Prostate gland (tissue), 2 donors: Measurements from ENCODE around the gene TVP23B. TPM values are rescaled to one million over a fixed set of nuclear protein-coding genes. Genes with fewer than 3 reads are reported as not detected.
"Not testable (repeated sequence)": the region's sequence is repeated elsewhere in the genome, so short reads cannot be mapped to it uniquely, and the experiment has no call there.

ENCODE experiments used
- DNase-seq: peaks from one replicate; pipeline ENCODE4 v3.0.0-alpha.2; 2019; ENCODE audit warnings: low spot score
- H3K27ac ChIP-seq, 2 donors: fragments of 200-600 bp; sonication (generic); 2 replicates each; pipeline ENCODE4 v1.5.1; 2017 to 2019
- H3K27me3 ChIP-seq: fragments of 200-600 bp; sonication (generic); replicated peaks from 2 replicates; pipeline ENCODE4 v1.5.1; 2019; ENCODE audit not compliant: insufficient read depth
- H3K36me3 ChIP-seq, 2 donors: fragments of 200-600 bp; sonication (generic); 1 replicate in 1 of 2; 2 replicates in 1 of 2; pipeline versions ENCODE4 v1.5.1 to v1.8.1; 2017 to 2019
- H3K4me1 ChIP-seq: fragments of 200-600 bp; sonication (generic); replicated peaks from 2 replicates; pipeline ENCODE4 v1.5.1; 2019
- H3K4me3 ChIP-seq, 2 donors: fragments of 200-600 bp; sonication (generic); 2 replicates each; pipeline ENCODE4 v1.5.1; 2017 to 2019
- H3K9me3 ChIP-seq: fragments of 200-600 bp; sonication (generic); 2 replicates; pipeline ENCODE4 v1.5.1; 2017
- POLR2A ChIP-seq: fragments of 450-650 bp; IDR thresholded peaks from one replicate; pipeline ENCODE4 v1.6.1; 2016; ENCODE audit warnings: antibody characterized with exemption, mild to moderate bottlenecking
- POLR2AphosphoS5 ChIP-seq: sonication (generic); formaldehyde crosslinking; IDR thresholded peaks from one replicate; pipeline ENCODE4 v1.6.1; 2017; ENCODE audit warnings: antibody characterized with exemption
- WGBS: methylation state at CpG from one replicate; pipeline ENCODE4 v1.1.5; 2018; 5-methylcytosine and 5-hydroxymethylcytosine counted together
- intact Hi-C: fragments of 100-400 bp; cut with DNase I; formaldehyde crosslinking; loops from one replicate; pipeline ENCODE4 v1.14.2; 2022
- total RNA-seq, 2 donors: library from RNA; depleted of rRNA; stranded (reverse); fragments of >200 nt; gene quantifications; one replicate each; pipeline ENCODE4 v1.1.0, GENCODE V29; 2016
- TF ChIP-seq, protein P1 (sequence below), 4 experiments: fragments of 200-600 bp in 2 of 4; fragments of 450-650 bp in 2 of 4; sonication (generic) in 2 of 4; IDR thresholded peaks; 1 replicate in 3 of 4; 2 replicates in 1 of 4; pipeline ENCODE4 v1.5.1; 2016 to 2019; ENCODE audit warnings: antibody characterized with exemption in 4 of 4, mild to moderate bottlenecking in 2 of 4, moderate library complexity in 2 of 4

TVP23B gene
- total RNA-seq, 2 donors from 2014 or later: 39.8 to 43.7 TPM

- H3K27me3 ChIP-seq, H3K36me3 ChIP-seq, H3K4me3 ChIP-seq, H3K9me3 ChIP-seq, intact Hi-C loops, H3K4me1 ChIP-seq, DNase-seq, H3K27ac ChIP-seq: not testable (repeated sequence)
Measured at GRCh38 chr17:18796887-18797286, 15.9 kb downstream of the TVP23B start.

DNA sequence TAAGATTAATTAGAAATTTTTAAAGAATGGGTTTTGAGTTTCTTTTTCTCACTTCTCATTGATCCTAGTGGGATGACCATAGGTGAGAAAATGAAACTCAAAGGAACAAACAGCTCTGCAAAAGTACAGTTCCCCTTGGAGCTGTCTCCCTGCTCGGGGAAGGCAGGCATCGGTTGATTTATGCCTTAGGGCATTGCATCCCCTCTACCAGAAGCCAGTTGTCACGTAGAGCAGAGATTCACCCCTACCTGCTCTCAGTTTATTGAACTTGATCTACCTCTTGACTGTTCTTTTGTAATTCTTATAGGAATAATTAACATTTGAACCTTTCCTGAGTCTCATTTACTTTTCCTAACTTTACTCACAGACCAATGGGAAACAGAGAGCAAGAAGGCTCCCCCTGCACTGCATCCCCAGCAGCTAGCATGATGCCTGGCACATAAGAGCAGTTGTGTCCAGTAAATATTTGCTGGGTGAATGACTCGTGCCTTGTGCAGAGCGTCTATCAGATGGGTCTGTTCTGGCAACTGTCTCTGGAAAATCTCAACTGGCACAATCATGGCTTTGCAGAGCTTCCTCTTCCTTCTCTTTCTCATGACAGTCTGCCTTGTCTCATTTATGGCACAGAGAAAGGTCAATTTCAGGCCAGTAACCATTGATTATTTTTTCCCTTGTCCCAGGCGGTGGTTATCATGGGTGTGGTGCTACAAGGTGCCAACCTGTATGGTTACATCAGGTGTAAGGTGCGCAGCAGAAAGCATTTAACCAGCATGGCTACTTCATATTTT is 22.7 kb downstream of the TVP23B start:
- intact Hi-C loops, DNase-seq, H3K27me3 ChIP-seq, H3K4me1 ChIP-seq, H3K4me3 ChIP-seq, H3K9me3 ChIP-seq, H3K36me3 ChIP-seq, H3K27ac ChIP-seq: not testable (repeated sequence)
- WGBS: 68% methylated on average over 7 of the region's 7 CpGs

DNA sequence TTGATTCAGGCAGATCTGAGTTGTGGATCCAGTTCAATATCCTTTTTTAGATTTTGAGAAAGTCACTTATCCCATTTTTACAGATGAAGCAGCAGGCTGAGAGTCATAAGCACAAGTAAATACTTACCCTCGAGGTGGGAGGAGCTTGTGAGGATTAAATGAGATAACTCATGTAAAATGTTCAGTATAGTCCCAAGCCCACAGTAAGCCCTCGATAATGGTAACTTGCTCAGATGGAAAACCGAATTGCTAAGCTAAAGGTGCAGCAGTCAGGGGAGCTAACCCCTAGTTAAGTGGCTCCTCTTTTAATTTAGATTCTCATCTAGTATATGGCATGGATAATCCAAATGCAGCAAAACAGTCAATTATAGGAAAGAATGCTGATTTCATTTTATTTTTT is 34.9 kb downstream of the TVP23B start:
- DNase-seq, H3K27ac ChIP-seq, H3K36me3 ChIP-seq, intact Hi-C loops, H3K4me1 ChIP-seq, H3K4me3 ChIP-seq, H3K9me3 ChIP-seq, H3K27me3 ChIP-seq: not testable (repeated sequence)
- WGBS: 58% methylated on average over 3 of the region's 3 CpGs

- H3K36me3 ChIP-seq, H3K4me3 ChIP-seq, H3K27me3 ChIP-seq, H3K9me3 ChIP-seq, H3K27ac ChIP-seq, H3K4me1 ChIP-seq, intact Hi-C loops: not testable (repeated sequence)
- 50% methylated on average over 9 of the region's 9 CpGs for WGBS
- TF ChIP-seq, protein P1, sequence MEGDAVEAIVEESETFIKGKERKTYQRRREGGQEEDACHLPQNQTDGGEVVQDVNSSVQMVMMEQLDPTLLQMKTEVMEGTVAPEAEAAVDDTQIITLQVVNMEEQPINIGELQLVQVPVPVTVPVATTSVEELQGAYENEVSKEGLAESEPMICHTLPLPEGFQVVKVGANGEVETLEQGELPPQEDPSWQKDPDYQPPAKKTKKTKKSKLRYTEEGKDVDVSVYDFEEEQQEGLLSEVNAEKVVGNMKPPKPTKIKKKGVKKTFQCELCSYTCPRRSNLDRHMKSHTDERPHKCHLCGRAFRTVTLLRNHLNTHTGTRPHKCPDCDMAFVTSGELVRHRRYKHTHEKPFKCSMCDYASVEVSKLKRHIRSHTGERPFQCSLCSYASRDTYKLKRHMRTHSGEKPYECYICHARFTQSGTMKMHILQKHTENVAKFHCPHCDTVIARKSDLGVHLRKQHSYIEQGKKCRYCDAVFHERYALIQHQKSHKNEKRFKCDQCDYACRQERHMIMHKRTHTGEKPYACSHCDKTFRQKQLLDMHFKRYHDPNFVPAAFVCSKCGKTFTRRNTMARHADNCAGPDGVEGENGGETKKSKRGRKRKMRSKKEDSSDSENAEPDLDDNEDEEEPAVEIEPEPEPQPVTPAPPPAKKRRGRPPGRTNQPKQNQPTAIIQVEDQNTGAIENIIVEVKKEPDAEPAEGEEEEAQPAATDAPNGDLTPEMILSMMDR (IDR thresholded peaks at IDR 0.05): peak in 3 of 4 experiments; percentile 39 to 42 (median 41)
- peak; percentile 36 for DNase-seq
Measured at GRCh38 chr17:18816489-18817371, 35.7 kb downstream of the TVP23B start.

DNA sequence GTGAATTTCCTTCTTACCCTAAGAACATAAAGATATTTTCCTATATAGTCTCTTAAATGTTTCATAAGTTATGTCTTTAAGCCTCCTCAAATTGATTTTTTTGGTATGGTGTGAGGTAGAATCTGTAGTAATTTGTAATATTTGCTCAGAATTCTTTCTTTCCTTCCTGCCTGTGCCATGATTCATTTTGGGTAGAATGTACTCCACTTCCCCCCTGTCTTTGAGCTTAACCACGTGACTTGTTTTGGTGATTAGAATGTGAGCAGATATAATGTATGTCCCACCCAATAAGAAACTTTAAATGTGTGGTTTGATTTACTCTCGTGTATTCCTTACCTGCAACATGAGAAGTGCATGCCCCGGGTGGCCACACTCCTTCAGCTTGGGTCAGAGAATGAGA is 40.4 kb downstream of the TVP23B start:
- H3K4me3 ChIP-seq, H3K27ac ChIP-seq, H3K36me3 ChIP-seq, H3K27me3 ChIP-seq, intact Hi-C loops, H3K4me1 ChIP-seq, H3K9me3 ChIP-seq, DNase-seq: not testable (repeated sequence)
- WGBS: 82% methylated on average over 3 of the region's 3 CpGs

DNA sequence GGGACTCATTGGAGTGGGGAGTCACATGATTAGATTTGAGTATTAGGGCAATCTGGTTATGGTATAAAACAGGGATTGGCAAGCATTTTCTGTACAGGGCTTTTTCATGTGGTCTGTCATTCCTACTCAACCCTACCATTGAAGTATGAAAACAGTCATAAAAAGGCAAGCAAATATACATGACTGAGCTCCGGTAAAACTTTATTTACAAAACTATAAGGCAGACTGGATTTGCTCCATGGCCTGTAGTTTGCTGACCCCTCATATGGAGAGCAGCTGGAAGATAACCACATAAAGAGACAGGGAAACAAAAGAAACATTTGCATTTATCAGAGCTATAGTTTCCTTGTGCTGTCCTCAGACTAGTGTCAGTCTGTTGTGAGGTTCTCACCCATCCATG is 46.6 kb downstream of the TVP23B start:
- H3K36me3 ChIP-seq, H3K27me3 ChIP-seq, H3K9me3 ChIP-seq, H3K27ac ChIP-seq, H3K4me1 ChIP-seq, intact Hi-C loops, H3K4me3 ChIP-seq, DNase-seq: not testable (repeated sequence)
- WGBS: no CpG with 5 or more reads among the region's 1 CpG

DNA sequence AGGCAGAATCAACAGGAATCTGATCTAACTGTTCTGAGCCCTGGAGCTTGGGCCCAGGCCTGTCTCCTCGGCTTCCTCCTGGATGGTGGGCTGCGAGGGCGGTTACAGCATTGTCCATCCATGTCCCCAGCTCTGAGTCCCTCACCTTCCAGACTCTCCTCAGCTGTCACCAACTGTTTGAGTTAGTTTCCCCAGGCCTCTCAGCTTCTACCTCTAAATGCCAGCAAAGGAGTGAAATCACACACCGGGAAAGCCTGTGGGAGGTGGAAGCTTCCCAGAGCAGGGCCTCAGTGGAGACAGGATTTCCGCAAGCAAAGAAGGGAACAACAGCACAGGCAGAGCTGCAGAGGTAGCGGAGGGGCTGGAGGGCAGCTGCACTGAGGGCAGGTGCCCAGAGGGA is 67.5 kb downstream of the TVP23B start:
- no peak for TF ChIP-seq POLR2A
- TF ChIP-seq POLR2AphosphoS5: no peak
- TF ChIP-seq, protein P1 (IDR thresholded peaks at IDR 0.05): no peak
- no peak for DNase-seq
- Histone ChIP-seq H3K9me3 (no peaks in the 10 kb centered on the region), H3K36me3 (no peaks in the 10 kb centered on the region), H3K4me3 (no peak overlapping the region), H3K27ac (no peak overlapping the region), H3K4me1 (no peaks in the 10 kb centered on the region), H3K27me3 (no peaks in the 10 kb centered on the region)
- WGBS: 92% methylated on average over 6 of the region's 6 CpGs
- intact Hi-C loops: no loop called here
